ENCODE results near the gene MAP1B. TPM values are rescaled to one million over a fixed set of nuclear protein-coding genes. Genes with fewer than 3 reads are reported as not detected.
"Not testable (repeated sequence)": the region's sequence is repeated elsewhere in the genome, so short reads cannot be mapped to it uniquely, and the experiment has no call there.

The MAP1B gene
- total RNA-seq, result 44.1 TPM

- peak; percentile 75 for DNase-seq
Measured at GRCh38 chr5:72107131-72107900, at the start of gene MAP1B. MAP1B (plus strand) TSS chr5:72107475; CDS start chr5:72107532, 57 bp downstream.

- no peak for DNase-seq
Measured at GRCh38 chr5:72057816-72058215, 49.5 kb upstream of the MAP1B start.

- DNase-seq, result no peak
Measured at GRCh38 chr5:72063219-72063819, 44.0 kb upstream of the MAP1B start.

- no peak for DNase-seq
Measured at GRCh38 chr5:72064801-72065570, 42.3 kb upstream of the MAP1B start.

- DNase-seq, result no peak
Measured at GRCh38 chr5:72065751-72066255, 41.5 kb upstream of the MAP1B start.

- no peak for DNase-seq
Measured at GRCh38 chr5:72066705-72067107, 40.6 kb upstream of the MAP1B start.

GRCh38 chr5:72067682-72068470 is 39.4 kb upstream of the MAP1B start:
- no peak for DNase-seq

- no peak for DNase-seq
Measured at GRCh38 chr5:72070529-72070928, 36.7 kb upstream of the MAP1B start.

- no peak for DNase-seq
Measured at GRCh38 chr5:72071906-72072305, 35.4 kb upstream of the MAP1B start.

GRCh38 chr5:72074251-72074650 is 33.0 kb upstream of the MAP1B start:
- DNase-seq, result no peak

- no peak for DNase-seq
Measured at GRCh38 chr5:72075461-72075860, 31.8 kb upstream of the MAP1B start.

- no peak for DNase-seq
Measured at GRCh38 chr5:72076621-72077300, 30.5 kb upstream of the MAP1B start.

GRCh38 chr5:72077390-72077789 is 29.9 kb upstream of the MAP1B start:
- no peak for DNase-seq

- no peak for DNase-seq
Measured at GRCh38 chr5:72079288-72079687, 28.0 kb upstream of the MAP1B start.

- no peak for DNase-seq
Measured at GRCh38 chr5:72082048-72082447, 25.2 kb upstream of the MAP1B start.

- DNase-seq, result no peak
Measured at GRCh38 chr5:72084876-72085275, 22.4 kb upstream of the MAP1B start.

- DNase-seq, result no peak
Measured at GRCh38 chr5:72085319-72085718, 22.0 kb upstream of the MAP1B start.

- DNase-seq, result not testable (repeated sequence)
Measured at GRCh38 chr5:72089713-72090112, 17.6 kb upstream of the MAP1B start.

- no peak for DNase-seq
Measured at GRCh38 chr5:72092074-72092473, 15.2 kb upstream of the MAP1B start.

- no peak for DNase-seq
Measured at GRCh38 chr5:72093217-72093616, 14.1 kb upstream of the MAP1B start.

- no peak for DNase-seq
Measured at GRCh38 chr5:72093824-72094223, 13.5 kb upstream of the MAP1B start.

Data from skin of body (tissue), 2 donors.